IPS-18c (cell line): ENCODE results near the gene ADCY1.

Source experiments
- H3K4me3 ChIP-seq: 2 replicates; pipeline ENCODE4 v1.7.0; 2013; ENCODE audit warnings: low read depth, mild to moderate bottlenecking, low read length, moderate library complexity; ENCODE audit not compliant: insufficient read depth
- H3K9me3 ChIP-seq: one replicate; pipeline ENCODE4 v1.6.1; 2013; ENCODE audit warnings: mild to moderate bottlenecking, low read length, moderate library complexity; ENCODE audit not compliant: control insufficient read depth, insufficient read depth

The ADCY1 gene

DNA sequence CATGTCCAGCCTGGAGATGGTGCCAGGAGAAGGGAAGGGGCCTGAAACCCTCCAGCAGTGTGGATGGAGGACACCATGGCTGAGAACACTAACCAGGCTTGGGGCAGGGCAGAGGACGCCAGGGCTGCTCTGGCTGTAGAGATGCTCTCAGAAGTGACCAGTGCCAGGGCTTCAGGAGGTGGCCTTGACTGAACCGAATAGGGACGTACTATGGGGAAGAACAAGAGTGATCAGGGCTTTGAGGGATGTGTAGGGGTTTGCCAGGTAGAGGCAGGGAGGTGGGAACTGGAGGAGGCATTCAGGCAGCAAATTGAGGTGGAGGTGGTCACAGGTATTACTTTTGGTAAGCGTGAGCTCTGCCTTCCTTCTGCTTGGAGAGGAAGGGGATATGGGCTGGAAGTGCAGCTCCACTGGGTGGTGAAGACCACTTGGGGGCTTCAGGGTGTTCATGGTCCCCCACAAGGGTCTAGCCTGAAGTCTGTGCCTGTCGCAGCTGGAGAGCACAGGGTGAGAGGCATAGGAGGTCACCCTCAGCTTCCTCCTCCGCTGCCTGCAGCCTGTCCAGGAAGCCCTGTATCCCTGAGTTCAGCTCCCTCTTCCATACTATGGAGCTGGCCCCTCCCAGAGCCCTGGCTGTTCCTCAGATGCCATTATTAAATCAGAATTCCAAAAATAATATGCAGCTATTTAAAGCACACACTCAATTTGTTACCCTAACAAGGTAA lies 27.8 kb downstream of the ADCY1 start:
- H3K9me3 ChIP-seq, result no peaks in the 10 kb centered on the region
- no peak overlapping the region for H3K4me3 ChIP-seq

DNA sequence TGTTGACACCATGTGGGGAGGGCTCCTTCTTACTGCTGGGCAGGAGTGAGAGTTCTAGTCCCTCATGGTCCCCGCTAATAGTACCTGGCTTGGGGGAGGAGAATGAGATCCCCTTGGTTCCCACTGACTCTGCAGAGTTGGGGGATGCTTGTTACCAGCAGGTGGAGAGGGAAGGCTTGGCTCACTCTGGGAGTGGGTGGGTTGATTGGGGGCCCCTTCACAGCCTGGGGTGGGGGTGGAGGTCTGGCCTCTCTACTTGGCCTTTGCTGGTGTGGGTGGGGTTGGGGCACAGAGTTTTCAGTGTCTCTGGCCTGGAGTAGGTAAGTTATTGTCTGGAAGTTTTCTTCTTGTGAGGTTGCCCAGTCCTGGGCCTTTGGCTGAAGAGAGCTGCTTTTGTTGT lies 31.9 kb downstream of the ADCY1 start:
- Histone ChIP-seq H3K9me3 (peaks cover 2% of the 10 kb centered on the region), H3K4me3 (no peak overlapping the region)

DNA sequence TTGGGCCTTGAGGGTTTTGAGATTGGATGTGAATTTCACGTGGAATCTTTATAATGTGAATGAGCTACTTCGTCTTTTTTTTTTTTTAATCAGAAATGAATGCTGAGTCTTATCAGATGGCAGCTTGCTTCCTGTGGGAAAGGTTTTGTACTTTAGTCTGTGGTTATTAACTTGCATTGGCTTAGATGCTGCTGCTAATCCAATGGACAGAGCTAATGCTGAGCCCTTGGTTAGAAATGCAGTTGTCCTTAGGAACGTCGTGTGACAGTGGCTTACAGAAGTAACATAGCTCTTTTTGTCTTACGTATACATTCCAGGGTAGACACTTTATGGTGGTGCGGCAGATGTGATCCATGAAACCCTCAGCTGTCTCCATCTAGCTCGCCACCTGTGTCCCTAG lies 32.8 kb downstream of the ADCY1 start:
- Histone ChIP-seq H3K9me3 (peaks cover 2% of the 10 kb centered on the region), H3K4me3 (no peak overlapping the region)

DNA sequence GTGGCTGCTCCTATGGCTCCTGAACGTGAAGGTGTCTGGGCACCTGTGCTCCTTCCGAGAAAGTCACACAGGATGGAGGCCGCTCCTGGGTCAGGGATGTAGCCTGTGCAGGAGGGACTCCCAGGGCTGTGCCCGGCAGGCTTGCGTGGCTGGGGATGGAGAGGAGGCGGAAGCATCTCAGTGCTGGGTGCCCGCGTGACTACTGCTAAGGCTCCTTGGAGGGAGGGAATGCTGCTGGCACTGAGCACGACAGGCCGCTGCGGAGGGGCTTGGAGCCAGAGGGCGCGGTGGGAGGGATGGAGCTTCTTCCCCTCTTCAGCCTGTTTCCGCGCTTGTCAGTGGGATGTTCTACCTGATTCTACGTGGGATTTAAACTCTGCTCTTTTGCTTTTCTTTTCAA lies 35.0 kb downstream of the ADCY1 start:
- peaks cover 2% of the 10 kb centered on the region for H3K9me3 ChIP-seq
- no peak overlapping the region for H3K4me3 ChIP-seq

DNA sequence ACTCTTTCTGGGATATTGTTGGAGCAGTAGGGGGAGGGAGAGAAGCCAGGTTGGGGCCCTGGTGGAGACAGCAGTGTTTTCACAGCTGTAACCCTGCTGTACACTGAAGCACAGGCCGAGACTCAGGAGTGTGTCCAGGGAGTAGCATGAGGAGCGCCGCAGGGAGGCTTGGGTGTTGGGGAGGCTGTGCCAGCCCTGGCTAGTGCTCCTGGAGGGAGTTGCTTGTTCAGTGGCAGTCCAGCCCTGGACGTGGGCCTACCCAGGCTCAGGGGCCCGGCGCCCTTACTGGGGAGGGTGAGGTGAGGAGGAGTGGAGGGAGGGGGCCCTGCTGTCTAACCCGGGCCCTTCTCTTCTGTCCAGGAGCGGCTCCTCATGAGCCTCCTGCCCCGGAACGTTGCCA lies 35.9 kb downstream of the ADCY1 start:
- no peak overlapping the region for H3K4me3 ChIP-seq
- H3K9me3 ChIP-seq, result peaks cover 2% of the 10 kb centered on the region

DNA sequence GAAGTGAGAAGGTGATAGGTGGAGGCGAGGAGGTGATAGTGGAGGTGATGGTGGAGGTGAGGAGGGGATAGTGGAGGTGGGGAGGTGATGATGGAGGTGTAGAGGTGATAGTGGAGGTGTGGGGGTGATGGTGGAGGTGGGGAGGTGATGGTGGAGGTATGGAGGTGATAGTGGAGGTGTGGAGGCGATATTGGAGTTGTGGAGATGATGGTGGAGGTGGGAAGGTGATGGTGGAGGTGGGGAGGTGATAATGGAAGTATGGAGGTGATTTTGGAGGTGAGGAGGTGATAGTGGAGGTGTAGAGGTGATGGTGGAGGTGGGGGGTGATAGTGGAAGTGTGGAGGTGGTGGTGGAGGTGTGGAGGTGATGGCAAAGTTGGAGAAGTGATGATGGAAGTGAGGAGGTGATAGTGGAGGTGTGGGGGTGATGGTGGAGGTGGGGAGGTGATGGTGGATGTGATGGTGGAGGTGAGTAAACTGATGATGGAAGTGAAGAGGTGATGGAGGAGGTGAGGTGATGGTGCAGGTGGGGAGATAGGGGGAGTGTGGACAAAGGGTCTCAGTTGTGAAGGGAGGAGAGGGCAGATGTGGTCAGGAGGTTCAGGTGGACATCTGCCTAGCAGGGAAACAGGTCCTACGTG lies 36.6 kb downstream of the ADCY1 start:
- Histone ChIP-seq H3K9me3 (peaks cover 2% of the 10 kb centered on the region), H3K4me3 (no peak overlapping the region)

DNA sequence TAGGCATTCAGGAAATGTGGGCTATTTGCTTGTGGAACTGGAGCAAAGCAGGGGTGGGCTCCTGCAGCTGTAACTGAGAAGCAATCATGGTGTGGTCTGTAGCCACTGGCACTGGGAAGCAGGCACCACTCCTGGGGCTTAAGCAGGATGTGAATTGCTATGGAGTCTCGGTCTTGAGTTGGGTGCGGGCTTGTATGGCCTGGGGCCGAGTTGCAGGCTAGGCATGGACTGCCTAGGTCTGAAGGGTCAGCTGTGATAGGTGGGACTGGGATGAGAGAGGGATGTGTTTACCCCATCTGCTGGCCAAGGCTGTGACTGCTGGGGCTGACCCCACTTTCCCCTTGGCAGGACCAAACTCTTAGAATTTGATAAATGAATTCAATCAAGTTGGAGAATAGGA lies 43.0 kb downstream of the ADCY1 start:
- no peak overlapping the region for H3K4me3 ChIP-seq

DNA sequence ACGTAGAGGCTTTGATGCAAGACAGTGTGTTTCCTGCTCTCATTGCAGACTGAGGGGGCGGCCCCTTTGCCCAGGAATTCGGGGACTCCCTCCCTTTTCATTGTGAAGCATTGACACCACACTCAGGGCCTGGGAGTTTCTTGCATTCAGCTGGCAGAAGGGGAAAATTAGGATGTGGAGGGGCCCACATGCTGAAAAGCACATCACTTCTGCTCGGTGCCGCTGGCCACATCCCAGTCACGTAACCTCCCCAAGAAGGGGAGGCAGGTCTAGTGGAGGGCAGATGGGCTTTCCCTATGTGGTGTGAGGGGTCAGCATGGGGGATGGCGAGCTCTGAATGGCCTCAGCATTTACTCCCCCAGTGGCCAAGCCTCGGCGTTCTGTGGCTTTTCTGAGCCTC lies 47.9 kb downstream of the ADCY1 start:
- Histone ChIP-seq H3K4me3 (no peak overlapping the region), H3K9me3 (no peaks in the 10 kb centered on the region)

More for the DNA sequence above, 43.0 kb downstream of the ADCY1 start:
- no peaks in the 10 kb centered on the region for H3K9me3 ChIP-seq

DNA sequence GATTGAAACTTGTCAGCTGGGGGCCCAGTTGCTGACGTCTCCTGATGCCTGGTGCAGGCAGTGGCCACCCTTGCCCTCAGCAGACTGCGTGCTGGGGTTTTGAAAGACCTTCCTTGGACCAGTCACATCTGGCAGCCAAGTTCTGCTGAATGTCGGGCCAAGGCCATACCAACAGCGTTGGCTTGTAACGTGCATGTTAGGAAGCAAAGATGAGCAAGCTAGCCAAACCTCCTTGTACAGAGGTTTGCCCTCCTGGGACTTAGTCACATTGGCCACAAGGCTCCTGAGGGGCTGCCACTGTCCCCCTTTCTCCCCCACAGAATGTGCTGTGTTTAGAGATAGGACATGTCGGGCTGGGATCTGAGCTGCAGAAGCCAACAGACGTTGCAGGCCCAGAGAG lies 49.0 kb downstream of the ADCY1 start:
- no peaks in the 10 kb centered on the region for H3K9me3 ChIP-seq

DNA sequence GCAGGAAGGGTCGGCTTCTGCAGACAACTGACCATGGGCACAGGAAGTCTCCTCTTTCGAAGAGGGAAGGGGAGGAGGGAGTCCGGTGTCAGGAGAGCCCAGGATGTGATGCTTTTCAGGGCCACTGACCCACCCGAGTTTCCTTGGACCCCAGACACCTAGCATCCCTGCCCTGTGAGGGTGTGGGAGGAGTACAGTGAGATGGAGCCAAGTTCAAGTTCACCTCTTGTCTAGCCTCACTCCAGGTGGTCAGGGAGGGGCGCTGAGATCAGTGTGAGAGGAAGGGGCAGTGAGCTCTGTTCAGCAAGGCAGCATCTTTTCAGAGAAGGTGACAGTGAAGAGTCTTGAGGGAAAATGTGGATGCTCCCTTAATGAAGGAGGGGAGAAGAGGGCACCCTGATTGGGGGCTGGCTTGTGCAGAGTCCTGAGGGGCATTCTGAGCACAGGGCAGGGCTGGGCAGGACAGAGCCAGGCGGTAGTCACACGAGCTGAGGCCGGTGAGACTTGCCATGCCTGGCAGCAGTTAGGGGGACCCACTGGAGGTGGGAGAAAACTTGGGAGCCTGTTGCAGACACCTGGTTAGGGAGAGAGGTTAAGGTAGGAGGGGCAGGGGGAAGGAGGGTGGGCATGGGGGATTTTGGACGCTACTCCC lies 49.7 kb downstream of the ADCY1 start:
- Histone ChIP-seq H3K9me3 (no peaks in the 10 kb centered on the region), H3K4me3 (no peak overlapping the region)

More for the DNA sequence above, 49.0 kb downstream of the ADCY1 start:
- H3K4me3 ChIP-seq, result no peak overlapping the region

DNA sequence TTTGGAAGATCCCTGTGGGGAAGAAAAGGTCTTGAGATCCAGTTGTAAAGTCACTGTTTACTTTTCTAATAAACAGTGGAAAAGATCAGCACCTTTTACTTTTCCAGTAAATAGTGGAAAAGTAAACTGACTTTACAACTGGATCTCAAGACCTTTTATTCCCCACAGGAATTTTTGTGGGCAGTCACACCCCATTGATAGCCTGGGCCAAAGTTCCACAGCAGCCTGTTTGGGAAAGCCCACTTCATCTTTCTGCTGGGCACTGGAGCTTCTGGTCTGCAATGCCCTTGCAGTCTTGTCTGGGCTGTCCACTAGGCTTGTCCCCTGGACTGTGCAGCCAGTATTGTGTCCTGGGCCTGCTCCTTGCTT lies 50.2 kb downstream of the ADCY1 start:
- Histone ChIP-seq H3K9me3 (no peaks in the 10 kb centered on the region), H3K4me3 (no peak overlapping the region)

DNA sequence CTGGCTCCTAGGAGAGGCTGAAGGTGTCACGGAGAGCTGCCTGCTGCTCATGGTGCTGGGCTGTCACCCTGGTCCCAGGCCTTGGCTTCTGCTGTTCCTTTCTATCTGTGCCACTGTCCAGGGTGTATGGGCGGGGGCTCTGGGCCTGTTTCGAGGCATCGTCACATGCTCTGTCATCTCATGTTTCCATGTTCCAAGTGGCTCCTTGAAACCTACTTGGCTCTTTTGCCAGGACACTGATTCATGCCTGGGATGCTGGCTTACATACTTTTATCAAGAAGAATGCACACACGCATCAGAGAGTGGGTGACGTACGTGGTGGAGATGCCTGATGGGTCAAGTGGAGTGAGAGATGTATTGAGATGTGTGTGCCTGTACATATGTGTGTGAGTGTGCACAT lies 50.9 kb downstream of the ADCY1 start:
- Histone ChIP-seq H3K9me3 (no peaks in the 10 kb centered on the region), H3K4me3 (no peak overlapping the region)

DNA sequence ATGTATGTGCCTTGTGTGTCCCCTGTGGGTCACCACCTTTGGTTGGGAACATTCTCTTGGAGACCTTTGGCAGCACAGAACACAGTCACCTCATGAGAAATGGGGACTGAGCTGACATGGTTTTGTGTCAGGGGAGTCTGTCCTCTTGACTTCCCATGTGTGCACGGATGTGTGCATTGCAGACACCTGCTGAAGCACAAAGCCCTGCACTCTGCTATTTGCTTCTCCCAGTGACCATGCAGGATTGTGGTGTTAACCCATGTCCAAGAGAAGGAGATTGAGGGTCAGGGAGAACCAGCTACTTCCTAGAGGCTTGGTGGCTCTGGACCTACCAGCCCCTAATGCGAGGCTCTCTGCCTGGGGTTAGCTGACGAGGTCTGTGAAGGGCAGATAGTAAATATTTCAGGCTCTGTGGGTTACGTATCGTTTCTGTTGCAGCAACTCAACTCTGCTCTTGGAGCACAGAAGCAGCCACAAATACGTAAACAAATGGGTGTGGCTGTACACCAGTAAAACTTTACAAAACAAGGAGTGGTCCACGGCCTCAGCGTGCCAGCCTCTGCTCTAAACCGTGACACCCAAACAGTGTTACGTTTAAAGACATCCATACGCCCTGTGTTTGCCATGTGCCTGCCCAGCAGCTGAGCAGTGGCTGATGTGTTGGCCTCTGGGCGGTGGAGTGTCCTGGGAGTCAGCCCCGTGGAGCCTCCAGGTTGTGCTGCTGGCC lies 51.7 kb downstream of the ADCY1 start:
- H3K9me3 ChIP-seq, result no peaks in the 10 kb centered on the region
- H3K4me3 ChIP-seq, result no peak overlapping the region

DNA sequence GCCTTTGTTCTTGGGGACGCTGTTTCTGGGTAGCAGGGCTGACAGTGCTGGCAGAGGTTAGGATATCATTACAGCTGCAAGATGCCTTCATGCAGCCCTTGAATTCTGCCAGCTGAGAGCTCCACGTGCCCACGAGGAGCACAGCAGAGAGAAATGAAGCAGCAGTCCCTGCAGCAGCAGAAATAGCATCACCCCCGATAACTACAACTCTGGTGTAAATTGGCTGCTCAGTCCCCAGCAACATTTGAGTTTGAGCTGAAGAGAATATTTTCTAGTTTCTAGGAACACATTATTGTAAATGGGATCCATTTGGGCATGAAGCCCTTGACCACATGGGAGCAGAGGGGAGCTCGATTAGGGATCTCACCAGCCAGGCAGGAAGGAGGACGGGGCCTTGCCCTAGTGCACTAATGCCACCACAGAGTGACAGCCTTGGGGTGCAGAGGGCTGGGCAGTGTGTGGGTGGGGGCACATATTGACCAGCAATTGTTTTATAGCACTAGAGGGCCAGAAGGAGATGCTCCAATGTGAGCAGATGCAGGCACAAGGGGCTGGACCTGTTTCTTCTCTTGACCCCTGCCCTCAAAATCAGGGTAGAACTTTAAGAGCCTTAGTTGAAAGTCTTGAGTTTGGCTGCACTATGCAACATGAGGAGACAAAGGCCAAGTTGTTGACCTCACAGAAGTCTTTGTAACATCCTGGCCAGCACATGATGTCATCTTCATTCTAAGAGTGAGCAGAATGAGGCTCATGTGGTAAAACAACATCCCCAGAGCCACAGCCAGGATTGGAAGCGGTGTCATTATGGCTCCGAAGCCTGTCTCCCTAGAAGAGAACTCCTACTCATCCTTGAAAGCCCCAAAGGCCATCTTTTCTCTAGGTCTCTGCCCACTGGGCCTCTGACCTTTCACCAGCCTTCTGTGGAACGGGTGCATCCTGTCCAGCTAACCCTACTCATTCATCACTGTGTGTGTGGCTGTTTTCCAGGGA lies 52.6 kb downstream of the ADCY1 start:
- H3K9me3 ChIP-seq, result no peaks in the 10 kb centered on the region
- no peak overlapping the region for H3K4me3 ChIP-seq

DNA sequence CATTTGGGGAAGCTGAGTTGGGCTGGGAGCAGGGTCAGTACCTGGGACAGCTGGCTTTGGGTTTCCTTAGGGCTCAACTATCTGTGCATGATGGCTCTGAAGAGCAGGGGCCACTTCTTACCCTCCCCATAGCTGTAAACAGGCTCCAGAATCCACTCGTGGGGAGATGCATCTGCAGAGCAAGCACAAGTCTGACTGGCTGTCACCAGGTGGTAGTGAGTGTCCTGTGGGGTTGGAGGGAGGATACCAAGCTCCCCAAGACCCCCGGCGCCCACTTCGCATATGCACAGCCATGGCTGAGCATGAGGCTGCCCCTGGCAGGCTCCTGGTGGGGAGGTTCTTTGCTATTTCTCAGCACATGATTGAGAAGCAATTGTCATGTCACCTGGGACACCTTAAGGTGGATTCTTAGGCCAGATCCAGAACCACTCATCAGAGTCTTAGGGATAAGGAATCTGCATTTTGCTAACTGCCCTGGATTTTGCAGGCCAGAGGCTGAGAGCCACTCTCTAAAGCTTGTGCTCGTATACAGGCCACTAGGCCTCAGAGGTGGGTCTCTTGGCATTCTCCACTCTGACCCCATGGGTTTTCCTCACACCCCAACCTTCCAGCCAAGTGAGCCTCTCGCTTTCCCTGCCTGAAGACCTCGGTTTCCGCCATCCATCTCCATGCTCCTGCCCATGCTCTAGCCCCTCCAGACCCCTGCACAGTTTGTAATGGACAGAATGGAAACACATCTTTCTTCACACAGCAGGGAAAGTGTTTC lies 53.7 kb downstream of the ADCY1 start:
- no peak overlapping the region for H3K4me3 ChIP-seq
- no peaks in the 10 kb centered on the region for H3K9me3 ChIP-seq

DNA sequence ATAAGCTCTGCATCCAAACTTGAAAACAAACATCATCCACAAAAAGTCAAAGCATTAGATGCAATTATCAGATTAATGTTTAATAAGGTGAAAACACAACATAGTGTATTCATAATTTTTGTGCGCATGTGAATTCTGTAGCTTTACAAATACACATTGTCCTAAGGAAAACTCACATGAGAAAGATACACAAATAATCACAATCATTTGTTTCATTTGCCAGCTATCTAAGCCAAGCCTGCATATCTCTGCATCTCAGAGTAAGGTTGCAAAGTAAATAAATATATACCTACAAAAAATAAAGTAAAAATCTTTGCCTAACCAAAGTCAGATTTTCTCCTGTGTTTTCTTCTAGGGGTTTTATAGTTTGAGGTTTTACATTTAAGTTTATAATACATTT lies 57.4 kb downstream of the ADCY1 start:
- H3K9me3 ChIP-seq, result no peaks in the 10 kb centered on the region
- no peak overlapping the region for H3K4me3 ChIP-seq
